IMR-90 (cell line): ENCODE measurements around the gene CTNNA2. TPM values are rescaled to one million over a fixed set of nuclear protein-coding genes. Genes with fewer than 3 reads are reported as not detected.

Experiments
- ATAC-seq: fragments of 200-7000 bp; cut with Tn5 transposase; 2 replicates; pipeline ENCODE4 v1.9.1; 2020; ENCODE audit warnings: low read depth, mild to moderate bottlenecking, moderate library complexity
- BruUV-seq: library from RNA; stranded (reverse); fragments of 400-500 nt; replicated peaks from 2 replicates; lab custom pipeline; 2021; lab: Mats Ljungman, UMichigan
- CTCF ChIA-PET: fragments of 300-600 bp; formaldehyde crosslinking; extraction: SDS; loops from one replicate; lab custom pipeline; 2021; ENCODE audit warnings: antibody characterized with exemption; lab: Yijun Ruan, JAX
- POLR2A ChIA-PET: fragments of 300-600 bp; sonication (Branson Sonifier 250); formaldehyde crosslinking; loops from one replicate; lab custom pipeline; 2022; ENCODE audit warnings: antibody characterized with exemption; ENCODE audit not compliant: unreplicated experiment; lab: Charles Lee
- DNase-seq: peaks from one replicate; pipeline ENCODE4 v3.0.0; 2013
- H2AFZ ChIP-seq: replicated peaks from 2 replicates; pipeline ENCODE3; 2013; ENCODE audit warnings: low read length, mild to moderate bottlenecking; ENCODE audit not compliant: poor library complexity
- H2AK5ac ChIP-seq: 2 replicates; pipeline ENCODE4 v1.6.1; 2013; ENCODE audit warnings: low read depth, low read length, inconsistent platforms
- H2AK9ac ChIP-seq: replicated peaks from 2 replicates; pipeline ENCODE3; 2013; ENCODE audit warnings: mild to moderate bottlenecking, low read depth, low read length, moderate library complexity; ENCODE audit not compliant: poor library complexity
- H2BK120ac ChIP-seq: 2 replicates; pipeline ENCODE4 v1.6.1; 2013; ENCODE audit warnings: low read depth, low read length, inconsistent platforms
- H2BK15ac ChIP-seq: 3 replicates; pipeline ENCODE4 v1.6.1; 2013; ENCODE audit warnings: low read depth, low read length, inconsistent platforms
- H2BK20ac ChIP-seq: 2 replicates; pipeline ENCODE4 v1.6.1; 2013; ENCODE audit warnings: low read depth, mild to moderate bottlenecking, inconsistent platforms, low read length, moderate library complexity
- H2BK5ac ChIP-seq: 2 replicates; pipeline ENCODE4 v1.6.1; 2013; ENCODE audit warnings: mild to moderate bottlenecking, low read depth, low read length, inconsistent platforms; ENCODE audit not compliant: poor library complexity, severe bottlenecking
- H3K14ac ChIP-seq: replicated peaks from 2 replicates; pipeline ENCODE4 v1.6.1; 2013; ENCODE audit warnings: low read depth, low read length, inconsistent platforms
- H3K18ac ChIP-seq: 2 replicates; pipeline ENCODE4 v1.6.1; 2013; ENCODE audit warnings: low read depth, low read length, control low read depth
- H3K23ac ChIP-seq: 2 replicates; pipeline ENCODE4 v1.6.1; 2013; ENCODE audit warnings: low read depth, low read length, inconsistent platforms
- H3K27ac ChIP-seq: 2 replicates; pipeline ENCODE4 v1.5.1; 2013; ENCODE audit warnings: mild to moderate bottlenecking, control low read depth, low read length; ENCODE audit not compliant: insufficient read depth
- H3K27me3 ChIP-seq: 2 replicates; pipeline ENCODE4 v1.6.1; 2013; ENCODE audit warnings: low read length; ENCODE audit not compliant: control insufficient read depth, insufficient read depth
- H3K36me3 ChIP-seq: 2 replicates; pipeline ENCODE4 v1.6.1; 2013; ENCODE audit warnings: low read length, mixed read lengths; ENCODE audit not compliant: control insufficient read depth, insufficient read depth
- H3K4ac ChIP-seq: 2 replicates; pipeline ENCODE4 v1.6.1; 2013; ENCODE audit warnings: low read depth, low read length, inconsistent platforms
- H3K4me1 ChIP-seq: 2 replicates; pipeline ENCODE4 v1.6.1; 2013; ENCODE audit warnings: low read length, mixed read lengths; ENCODE audit not compliant: control insufficient read depth, insufficient read depth
- H3K4me2 ChIP-seq: 2 replicates; pipeline ENCODE4 v1.6.1; 2013; ENCODE audit warnings: low read depth, mild to moderate bottlenecking, control low read depth, low read length, moderate library complexity
- H3K4me3 ChIP-seq: 2 replicates; pipeline ENCODE4 v1.5.1; 2013; ENCODE audit warnings: low read depth, mild to moderate bottlenecking, control low read depth, low read length, moderate library complexity; ENCODE audit not compliant: insufficient read depth
- H3K56ac ChIP-seq: 2 replicates; pipeline ENCODE4 v1.6.1; 2013; ENCODE audit warnings: low read length, inconsistent platforms; ENCODE audit not compliant: insufficient read depth; ENCODE audit errors: extremely low read depth
- H3K79me1 ChIP-seq, 2 experiments: 2 replicates each; pipeline ENCODE4 v1.6.1; 2013; ENCODE audit warnings: low read length in 2 of 2, inconsistent platforms in 1 of 2, low read depth in 1 of 2
- H3K9ac ChIP-seq: 2 replicates; pipeline ENCODE4 v1.6.1; 2013; ENCODE audit warnings: low read depth, low read length, control low read depth
- H3K9me1 ChIP-seq: 2 replicates; pipeline ENCODE4 v1.6.1; 2013; ENCODE audit warnings: low read length, inconsistent platforms; ENCODE audit not compliant: insufficient read depth
- H3K9me3 ChIP-seq: 2 replicates; pipeline ENCODE4 v1.6.1; 2013; ENCODE audit warnings: low read length; ENCODE audit not compliant: control insufficient read depth, insufficient read depth
- H4K20me1 ChIP-seq: 2 replicates; pipeline ENCODE4 v1.6.1; 2013; ENCODE audit warnings: low read length, inconsistent platforms; ENCODE audit not compliant: insufficient read depth
- H4K5ac ChIP-seq: 2 replicates; pipeline ENCODE4 v1.6.1; 2013; ENCODE audit warnings: mild to moderate bottlenecking, low read depth, low read length, control low read depth
- H4K8ac ChIP-seq, 2 experiments: 2 replicates each; pipeline ENCODE4 v1.6.1; 2013; ENCODE audit warnings: low read depth in 2 of 2, low read length in 2 of 2, control low read depth in 1 of 2, inconsistent platforms in 1 of 2
- H4K91ac ChIP-seq: 2 replicates; pipeline ENCODE4 v1.6.1; 2013; ENCODE audit warnings: low read depth, low read length, inconsistent platforms; ENCODE audit not compliant: insufficient read depth
- BHLHE40 ChIP-seq: fragments of 150-350 bp; IDR thresholded peaks from 2 replicates; pipeline ENCODE4 v1.6.1; 2016; ENCODE audit warnings: mild to moderate bottlenecking, low read depth, low read length
- ELK1 ChIP-seq: fragments of 150-350 bp; IDR thresholded peaks from 2 replicates; pipeline ENCODE4 v1.6.1; 2016; ENCODE audit warnings: low read depth, mild to moderate bottlenecking, low read length, moderate library complexity, borderline replicate concordance
- FOS ChIP-seq: fragments of 150-350 bp; IDR thresholded peaks from 2 replicates; pipeline ENCODE4 v1.6.1; 2016; ENCODE audit warnings: low read depth, low read length
- MAZ ChIP-seq: IDR thresholded peaks from 2 replicates; pipeline ENCODE4 v1.6.1; 2012; ENCODE audit warnings: low read depth, mild to moderate bottlenecking, low read length, improper control_type of control experiment, moderate library complexity, borderline replicate concordance
- POLR2A ChIP-seq: IDR thresholded peaks from 2 replicates; pipeline ENCODE4 v1.6.1; 2012; ENCODE audit warnings: mild to moderate bottlenecking, low read depth, low read length
- SMC3 ChIP-seq: fragments of 150-350 bp; IDR thresholded peaks from 2 replicates; pipeline ENCODE4 v1.6.1; 2016; ENCODE audit warnings: low read depth, mild to moderate bottlenecking, antibody characterized with exemption, low read length, moderate library complexity
- WGBS, 2 experiments: methylation state at CpG; one replicate each; pipeline versions ENCODE4 v1.1.5 to v1.1.7; 2013; ENCODE audit warnings: missing lambda C conversion rate in 2 of 2; ENCODE audit not compliant: insufficient read length in 1 of 2; ENCODE audit errors: extremely low coverage in 2 of 2; 5-methylcytosine and 5-hydroxymethylcytosine counted together
- dilution Hi-C: fragments of 300-500 bp; cut with HindIII; formaldehyde crosslinking; loops from one replicate; pipeline ENCODE4 v1.14.3; 2018; ENCODE audit warnings: low sequenced_read_pairs; ENCODE audit not compliant: unreplicated experiment
- in situ Hi-C: fragments of 300-500 bp; cut with MboI; formaldehyde crosslinking; loops from 3 replicates; pipeline ENCODE4 v1.14.3; 2019; ENCODE audit warnings: low sequenced_read_pairs, inconsistent platforms, mixed read lengths
- intact Hi-C: fragments of 100-400 bp; cut with micrococcal nuclease; formaldehyde crosslinking; loops from 2 replicates; pipeline ENCODE4 v1.10.0; 2022
- polyA plus RNA-seq, 3 experiments: library from polyadenylated mRNA; depleted of rRNA; stranded (reverse); fragments of >200 nt; gene quantifications; 2 replicates each; pipeline ENCODE4 v1.2.3, GENCODE V29; 2012; ENCODE audit warnings: low replicate concordance in 1 of 3
- total RNA-seq: library from RNA; depleted of rRNA; stranded (reverse); fragments of >200 nt; gene quantifications from 2 replicates; pipeline ENCODE4 v1.2.3, GENCODE V29; 2012

The CTNNA2 gene
- total and polyA plus RNA-seq, 2 of the 4 experiments (the other 2 are of a cell fraction): not detected

GRCh38 chr2:80322958-80323357, 810.1 kb downstream of the CTNNA2 start:
- H3K14ac ChIP-seq: no peak overlapping the region
- H3K4ac ChIP-seq: no peak overlapping the region
- no peak overlapping the region for H4K5ac ChIP-seq
- no peak overlapping the region for H3K4me2 ChIP-seq
- H2BK20ac ChIP-seq: no peak overlapping the region
- H3K36me3 ChIP-seq: no peaks in the 10 kb centered on the region
- no peak overlapping the region for H2BK120ac ChIP-seq
- no peak overlapping the region for H3K56ac ChIP-seq
- no peak overlapping the region for H3K4me3 ChIP-seq
- no peak for ATAC-seq
- no peak for DNase-seq
- no peaks in the 10 kb centered on the region for H3K4me1 ChIP-seq
- no peak overlapping the region for H2AK5ac ChIP-seq
- no peak overlapping the region for H2AK9ac ChIP-seq
- no TSS peak for BruUV-seq
- ChIA-PET POLR2A (interaction anchor here (0.5 kb wide), 1 partner anchor 18 kb away, joined by 5 read pairs; the partner anchor contains the start of gene LRRTM1), CTCF (no interaction called here)
- H3K27me3 ChIP-seq: peaks cover 11% of the 10 kb centered on the region
- H3K79me1 ChIP-seq: no peaks in the 10 kb centered on the region
- no peaks in the 10 kb centered on the region for H3K9me3 ChIP-seq
- H4K8ac ChIP-seq: no peak overlapping the region
- no peak overlapping the region for H4K91ac ChIP-seq
- H4K20me1 ChIP-seq: no peaks in the 10 kb centered on the region
- no peaks in the 10 kb centered on the region for H3K9me1 ChIP-seq
- H2BK5ac ChIP-seq: no peak overlapping the region
- in situ Hi-C loops: loop anchor here (10.0 kb wide), 1 partner anchor 182 kb away; no protein-coding TSS in a partner anchor
- dilution Hi-C loops: no loop called here
- H3K18ac ChIP-seq: no peak overlapping the region
- WGBS, 2 experiments: 47% methylated on average over 5 of the region's 14 CpGs; no CpG with 5 or more reads in 1 of the 2 experiments
- no peak overlapping the region for H3K27ac ChIP-seq
- peak overlapping the region; percentile 65 for H2AFZ ChIP-seq
- H3K23ac ChIP-seq: no peak overlapping the region
- intact Hi-C loops: loop anchor here (10.0 kb wide), 1 partner anchor 388 kb away; no protein-coding TSS in a partner anchor
- H3K9ac ChIP-seq: no peak overlapping the region
- no peak for TF ChIP-seq ELK1
- no peak for TF ChIP-seq SMC3
- TF ChIP-seq POLR2A: no peak
- no peak for TF ChIP-seq MAZ
- no peak for TF ChIP-seq BHLHE40
- no peak for TF ChIP-seq FOS
- no peak overlapping the region for H2BK15ac ChIP-seq
